H1 (cell line): ENCODE data around the gene CHTF8.

Experiments
- JUN ChIP-seq: IDR thresholded peaks from 2 replicates; pipeline ENCODE4 v1.6.1; 2011; ENCODE audit warnings: low read depth, mild to moderate bottlenecking, improper control_type of control experiment, low read length
- SIN3A ChIP-seq, 2 experiments: IDR thresholded peaks in 1 of 2; conservative IDR thresholded peaks in 1 of 2; 2 replicates each; pipeline ENCODE4 v1.6.1; 2011 to 2012; ENCODE audit warnings: low read length in 2 of 2, improper control_type of control experiment in 1 of 2, low read depth in 1 of 2, mild to moderate bottlenecking in 1 of 2
- SIX5 ChIP-seq: IDR thresholded peaks from 2 replicates; pipeline ENCODE4 v1.6.1; 2011; ENCODE audit warnings: mild to moderate bottlenecking, low read depth, low read length
- TF ChIP-seq, protein P1 (sequence below), 3 experiments: IDR thresholded peaks; 1 replicate in 2 of 3; 2 replicates in 1 of 3; pipeline versions ENCODE4 v1.5.1 to v1.6.1; 2011; ENCODE audit warnings: low read length in 3 of 3, mild to moderate bottlenecking in 3 of 3, inconsistent platforms in 2 of 3, low read depth in 1 of 3, moderate library complexity in 1 of 3; ENCODE audit not compliant: insufficient read depth in 1 of 3; ENCODE audit errors: control extremely low read depth in 1 of 3
- TF ChIP-seq, protein P2 (sequence below): IDR thresholded peaks from 2 replicates; pipeline ENCODE4 v1.6.1; 2011; ENCODE audit warnings: low read depth, mild to moderate bottlenecking, low read length; ENCODE audit not compliant: insufficient read depth

DNA sequence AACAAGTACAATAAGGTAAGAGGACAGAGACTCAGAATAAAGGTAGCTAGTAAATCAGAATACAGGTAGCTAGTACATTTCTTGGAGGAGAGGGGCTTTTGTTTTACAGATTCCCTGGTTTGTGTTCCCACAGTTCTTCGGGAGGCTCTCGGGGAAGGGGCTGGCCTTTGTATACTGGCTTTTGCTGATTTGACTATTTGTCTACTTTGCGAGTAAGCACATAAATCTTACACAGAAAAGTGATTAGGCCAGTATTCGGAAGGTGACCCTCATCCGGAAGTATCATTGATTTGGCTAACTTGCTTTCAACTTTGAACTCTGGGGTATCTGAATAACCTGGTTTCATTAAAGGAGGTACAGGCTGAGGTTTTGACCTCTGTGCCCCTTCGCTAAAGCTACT lies 33.2 kb upstream of the CHTF8 start:
- TF ChIP-seq, protein P1, sequence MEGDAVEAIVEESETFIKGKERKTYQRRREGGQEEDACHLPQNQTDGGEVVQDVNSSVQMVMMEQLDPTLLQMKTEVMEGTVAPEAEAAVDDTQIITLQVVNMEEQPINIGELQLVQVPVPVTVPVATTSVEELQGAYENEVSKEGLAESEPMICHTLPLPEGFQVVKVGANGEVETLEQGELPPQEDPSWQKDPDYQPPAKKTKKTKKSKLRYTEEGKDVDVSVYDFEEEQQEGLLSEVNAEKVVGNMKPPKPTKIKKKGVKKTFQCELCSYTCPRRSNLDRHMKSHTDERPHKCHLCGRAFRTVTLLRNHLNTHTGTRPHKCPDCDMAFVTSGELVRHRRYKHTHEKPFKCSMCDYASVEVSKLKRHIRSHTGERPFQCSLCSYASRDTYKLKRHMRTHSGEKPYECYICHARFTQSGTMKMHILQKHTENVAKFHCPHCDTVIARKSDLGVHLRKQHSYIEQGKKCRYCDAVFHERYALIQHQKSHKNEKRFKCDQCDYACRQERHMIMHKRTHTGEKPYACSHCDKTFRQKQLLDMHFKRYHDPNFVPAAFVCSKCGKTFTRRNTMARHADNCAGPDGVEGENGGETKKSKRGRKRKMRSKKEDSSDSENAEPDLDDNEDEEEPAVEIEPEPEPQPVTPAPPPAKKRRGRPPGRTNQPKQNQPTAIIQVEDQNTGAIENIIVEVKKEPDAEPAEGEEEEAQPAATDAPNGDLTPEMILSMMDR (IDR thresholded peaks at IDR 0.05; ENCODE audit: control extremely low read depth in 1 of 3, insufficient read depth in 1 of 3, low read depth in 1 of 3, low read length in 3 of 3): no peak
- TF ChIP-seq, protein P2, sequence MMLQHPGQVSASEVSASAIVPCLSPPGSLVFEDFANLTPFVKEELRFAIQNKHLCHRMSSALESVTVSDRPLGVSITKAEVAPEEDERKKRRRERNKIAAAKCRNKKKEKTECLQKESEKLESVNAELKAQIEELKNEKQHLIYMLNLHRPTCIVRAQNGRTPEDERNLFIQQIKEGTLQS: no peak
- no peak for TF ChIP-seq JUN
- no peak for TF ChIP-seq SIN3A (conservative IDR thresholded peaks at IDR 0.05 in 1 of 2, IDR thresholded peaks at IDR 0.05 in 1 of 2; ENCODE audit: low read depth in 1 of 2, low read length in 2 of 2)
- no peak for TF ChIP-seq SIX5
